HG02938 (cell line): ENCODE measurements around the gene ADD1.

Source experiments
- ATAC-seq: cut with Tn5 transposase; IDR thresholded peaks from one replicate; pipeline ENCODE4 v1.9.1; 2021; ENCODE audit warnings: mild to moderate bottlenecking, moderate library complexity; ENCODE audit not compliant: unreplicated experiment

Gene ADD1

DNA sequence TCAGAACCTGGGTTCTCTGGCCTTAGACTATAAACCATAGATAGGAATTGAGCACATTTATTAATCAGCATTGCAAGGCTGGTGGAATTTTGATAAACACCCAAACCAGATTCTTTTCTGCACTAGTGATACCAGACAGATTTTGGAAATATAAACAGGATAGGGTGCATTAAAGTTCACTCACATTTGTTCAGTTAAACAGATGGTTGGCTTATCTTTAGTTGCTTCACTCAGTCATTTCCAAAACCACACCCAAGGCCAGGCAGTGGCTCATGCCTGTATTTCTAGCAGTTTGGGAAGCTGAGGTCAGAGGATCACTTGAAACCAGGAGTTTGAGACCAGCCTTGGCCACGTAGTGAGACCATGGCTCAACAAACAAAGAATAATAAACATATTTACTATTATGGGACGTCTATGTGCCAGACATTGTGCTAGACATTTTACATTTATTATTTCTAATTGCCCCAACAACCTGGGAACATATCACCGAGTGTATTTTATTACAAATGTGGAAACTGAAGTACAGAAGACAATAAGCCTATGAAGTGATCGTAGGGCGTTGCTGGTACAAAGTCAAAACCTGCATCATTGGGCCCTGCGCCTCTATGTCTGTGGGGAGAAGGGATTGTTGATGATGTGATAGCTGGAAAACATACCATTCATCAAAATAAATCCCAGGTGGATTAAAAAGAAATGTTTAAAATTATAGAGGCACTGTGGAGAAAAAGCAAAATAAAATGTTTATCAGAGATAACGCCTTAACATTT is 15.0 kb downstream of the ADD1 start:
- no peak for ATAC-seq

DNA sequence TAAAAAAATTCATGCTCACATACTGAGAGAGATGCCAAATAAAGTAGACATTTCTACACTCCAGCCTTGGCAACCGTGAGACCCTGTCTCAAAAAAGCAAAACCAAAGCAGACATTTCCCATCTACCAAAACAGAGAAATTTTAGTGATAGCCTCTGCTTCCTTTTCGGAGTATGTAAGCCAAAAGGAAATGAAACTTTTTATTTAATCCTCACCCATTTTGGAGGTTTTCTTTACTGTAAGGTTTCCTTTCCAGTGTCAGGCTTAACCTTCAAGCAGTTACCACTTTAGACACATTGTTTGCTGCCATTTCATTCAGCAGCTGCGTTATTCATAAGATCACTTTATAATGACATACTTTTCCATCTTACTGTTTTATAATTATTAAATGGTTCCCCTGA is 15.9 kb downstream of the ADD1 start:
- ATAC-seq: no peak

DNA sequence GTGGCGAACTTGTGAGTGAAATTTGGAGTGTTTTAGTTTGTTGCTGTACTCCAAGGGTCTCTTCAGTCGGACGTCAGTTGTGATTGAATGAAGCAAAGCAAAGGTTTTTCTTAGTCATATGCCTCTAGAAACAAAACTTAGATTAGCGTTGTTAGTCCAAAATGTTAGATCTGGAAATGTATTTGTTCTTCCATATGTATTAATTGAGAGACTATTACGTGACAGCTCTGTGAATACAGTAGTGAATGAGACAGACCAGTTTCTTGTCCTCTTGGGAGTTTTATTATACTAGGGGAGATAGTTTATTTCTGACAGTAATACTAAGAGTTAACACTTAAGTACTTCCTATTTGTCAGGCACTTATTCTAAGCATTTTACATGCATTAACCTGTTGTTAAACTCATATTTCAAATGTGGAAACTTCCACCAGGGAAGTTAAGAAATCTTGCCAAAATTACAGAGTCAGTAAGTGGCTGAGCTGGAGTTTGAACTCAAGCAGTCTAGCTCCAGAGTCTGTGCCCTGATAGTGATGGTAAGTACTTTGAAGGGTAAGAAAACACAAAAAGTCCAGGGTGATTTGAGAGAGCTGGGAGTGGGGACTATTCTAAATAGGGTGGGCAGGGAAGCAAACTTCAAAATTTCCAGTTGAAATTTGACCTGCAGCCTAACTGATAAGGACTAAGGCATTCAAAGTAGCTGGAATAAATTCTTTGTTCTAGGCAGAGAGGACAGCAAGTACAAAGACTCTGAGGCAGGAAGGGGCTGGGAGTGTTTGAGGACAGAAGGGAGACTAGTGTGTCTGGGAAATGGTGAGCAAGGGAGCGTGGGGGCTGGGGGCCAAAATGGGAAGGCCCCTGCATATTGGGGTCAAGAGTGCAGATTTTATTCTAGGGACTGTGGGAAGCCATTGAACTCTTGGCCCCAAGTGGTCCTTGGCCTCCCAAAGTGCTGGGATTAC is 17.0 kb downstream of the ADD1 start:
- no peak for ATAC-seq

DNA sequence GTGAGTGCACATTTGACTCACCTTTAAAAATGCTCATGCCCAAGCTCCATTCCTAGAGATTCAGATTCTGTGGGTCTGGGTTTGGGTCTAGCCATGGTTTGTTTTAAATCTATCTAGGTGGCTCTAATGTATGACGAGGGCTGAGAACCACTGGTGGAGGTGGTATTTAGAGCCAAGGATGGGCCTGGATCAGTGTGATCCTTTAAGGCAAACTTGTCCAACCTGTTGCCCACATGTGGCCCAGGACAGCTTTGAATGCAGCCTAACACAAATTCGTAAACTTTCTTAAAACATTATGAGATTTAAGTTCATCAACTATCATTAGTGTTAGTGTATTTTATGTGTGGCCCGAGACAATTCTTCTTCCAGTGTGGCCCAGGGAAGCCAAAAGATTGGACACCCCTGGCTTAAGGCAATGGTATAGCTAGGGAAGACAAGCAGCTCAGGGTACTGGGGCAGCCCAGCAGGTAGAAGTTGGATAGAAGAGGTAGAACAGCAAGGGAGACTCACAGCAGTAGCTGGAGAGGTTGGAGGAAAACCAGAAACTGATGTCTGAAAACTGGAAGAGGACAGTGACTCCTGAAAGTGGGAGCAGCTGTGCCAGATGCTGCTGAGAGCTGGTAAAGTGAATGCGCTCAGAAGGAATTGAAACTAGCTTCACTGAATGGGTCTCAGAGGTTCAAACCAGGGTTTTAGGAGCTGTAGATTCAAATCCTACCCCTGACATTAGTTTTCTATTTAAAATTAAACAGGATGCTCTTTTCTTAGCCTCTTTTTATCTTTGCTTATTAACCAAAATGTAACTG is 18.2 kb downstream of the ADD1 start:
- no peak for ATAC-seq

DNA sequence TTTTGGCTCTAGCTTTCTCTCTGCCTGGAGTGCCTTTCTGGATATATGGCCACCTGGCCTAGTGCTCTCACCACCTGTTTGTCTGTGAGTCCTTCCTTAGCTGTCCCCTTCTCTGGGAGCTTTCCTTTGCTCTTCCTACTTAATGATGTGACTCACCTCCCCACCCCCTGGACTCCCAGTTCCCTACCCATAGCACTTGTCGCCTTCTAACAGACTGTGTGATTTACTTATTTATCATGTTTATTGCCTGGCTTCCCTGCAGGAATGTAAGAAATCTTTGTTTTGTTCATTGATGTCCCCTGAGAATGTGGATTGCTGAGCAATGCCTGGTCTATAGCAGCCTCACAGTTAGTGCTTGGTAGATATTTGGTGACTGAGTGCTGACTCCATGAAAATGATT is 18.9 kb downstream of the ADD1 start:
- ATAC-seq: no peak

DNA sequence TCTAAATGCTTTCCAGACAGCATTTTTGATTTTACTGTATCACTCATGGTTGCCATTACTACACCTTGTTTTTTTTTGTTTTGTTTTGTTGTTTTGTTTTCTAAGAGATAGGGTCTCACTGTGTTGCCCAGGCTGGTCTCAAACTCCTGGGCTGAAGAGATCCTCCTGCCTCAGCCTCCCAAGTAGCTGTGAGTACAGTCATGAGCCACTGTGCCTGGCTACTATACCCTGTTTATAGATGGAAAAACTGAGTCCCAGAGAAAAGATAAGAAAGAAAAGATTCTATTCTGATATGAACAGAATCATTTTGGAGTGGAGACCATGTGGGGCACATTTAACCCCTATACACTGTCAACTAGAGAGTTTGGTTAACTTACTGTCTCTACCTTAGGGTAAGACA is 20.0 kb downstream of the ADD1 start:
- ATAC-seq: no peak

DNA sequence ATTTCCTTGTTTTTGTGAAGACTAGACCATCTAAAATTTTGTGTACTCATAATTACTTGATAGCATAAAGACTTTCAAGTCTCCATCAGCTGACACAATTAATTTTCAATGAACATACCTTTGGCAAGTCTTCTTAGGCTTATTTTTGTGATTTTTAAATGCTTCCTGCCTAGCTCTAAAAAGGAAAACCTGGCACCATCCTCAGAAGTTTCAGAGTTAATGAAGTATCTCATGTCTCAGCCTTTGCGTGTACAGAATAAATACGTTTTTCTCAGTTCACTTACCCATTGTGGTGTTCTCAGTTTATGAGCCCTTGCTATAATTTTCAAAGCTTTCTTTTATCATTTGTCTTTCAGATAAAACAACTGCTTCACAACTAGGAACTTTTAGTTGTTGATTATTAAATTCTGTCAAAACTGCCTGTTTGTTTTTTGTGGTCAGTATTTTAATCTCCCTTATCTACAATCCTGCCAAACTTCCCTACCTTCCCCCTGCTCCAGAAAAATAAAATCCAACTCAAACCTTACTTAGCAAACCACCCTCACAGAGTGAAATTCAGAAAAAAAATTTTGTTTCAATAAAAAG is 21.6 kb downstream of the ADD1 start:
- ATAC-seq: no peak

DNA sequence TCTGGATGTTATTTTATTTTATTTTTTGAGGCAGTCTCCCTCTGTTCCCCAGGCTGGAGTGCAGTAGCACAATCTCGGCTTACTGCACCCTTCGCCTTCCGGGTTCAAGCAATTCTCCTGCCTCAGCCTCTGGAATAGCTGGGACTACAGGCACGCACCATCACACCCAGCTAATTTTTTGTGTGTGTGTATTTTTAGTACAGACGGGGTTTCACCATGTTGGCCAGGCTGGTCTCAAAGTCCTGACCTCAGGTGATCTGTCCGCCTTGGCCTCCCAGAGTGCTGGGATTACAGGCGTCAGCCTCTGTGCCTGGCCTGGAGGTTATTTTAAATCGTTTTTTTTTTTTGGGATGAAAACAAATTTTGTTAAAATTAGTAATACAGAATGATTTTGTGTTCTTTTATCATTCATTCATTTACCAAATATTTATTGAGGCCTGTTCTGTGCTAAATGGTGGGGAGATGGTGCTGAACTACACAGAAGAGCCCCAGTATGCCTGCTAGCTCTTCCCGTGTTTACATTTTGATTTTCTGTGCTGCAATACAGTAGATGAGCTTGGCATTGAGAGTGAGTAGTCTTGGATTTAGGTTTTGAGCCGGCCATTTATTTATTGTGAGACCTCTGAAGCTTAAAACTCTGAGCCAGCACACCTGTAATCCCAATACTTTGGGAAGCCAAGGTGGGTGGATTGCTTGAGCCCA is 22.7 kb downstream of the ADD1 start:
- ATAC-seq: no peak

DNA sequence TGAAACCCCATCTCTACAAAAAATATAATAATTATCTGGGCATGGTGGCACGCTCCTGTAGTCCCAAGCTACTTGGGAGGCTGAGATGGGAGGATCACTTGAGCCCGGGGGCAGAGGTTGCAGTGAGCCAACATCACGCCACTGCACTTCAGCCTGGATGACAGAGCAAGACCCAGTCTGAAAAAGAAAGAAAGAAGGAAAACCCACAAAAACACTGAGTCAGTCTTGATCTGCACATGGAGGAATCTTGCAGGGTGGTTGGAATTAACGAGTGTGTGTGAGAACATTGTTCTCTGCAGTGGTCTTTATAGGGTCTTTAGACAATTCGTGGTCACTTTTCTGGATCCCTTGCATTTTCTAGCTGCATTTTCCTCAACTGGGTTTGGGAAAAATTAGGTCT is 23.2 kb downstream of the ADD1 start:
- ATAC-seq: no peak

DNA sequence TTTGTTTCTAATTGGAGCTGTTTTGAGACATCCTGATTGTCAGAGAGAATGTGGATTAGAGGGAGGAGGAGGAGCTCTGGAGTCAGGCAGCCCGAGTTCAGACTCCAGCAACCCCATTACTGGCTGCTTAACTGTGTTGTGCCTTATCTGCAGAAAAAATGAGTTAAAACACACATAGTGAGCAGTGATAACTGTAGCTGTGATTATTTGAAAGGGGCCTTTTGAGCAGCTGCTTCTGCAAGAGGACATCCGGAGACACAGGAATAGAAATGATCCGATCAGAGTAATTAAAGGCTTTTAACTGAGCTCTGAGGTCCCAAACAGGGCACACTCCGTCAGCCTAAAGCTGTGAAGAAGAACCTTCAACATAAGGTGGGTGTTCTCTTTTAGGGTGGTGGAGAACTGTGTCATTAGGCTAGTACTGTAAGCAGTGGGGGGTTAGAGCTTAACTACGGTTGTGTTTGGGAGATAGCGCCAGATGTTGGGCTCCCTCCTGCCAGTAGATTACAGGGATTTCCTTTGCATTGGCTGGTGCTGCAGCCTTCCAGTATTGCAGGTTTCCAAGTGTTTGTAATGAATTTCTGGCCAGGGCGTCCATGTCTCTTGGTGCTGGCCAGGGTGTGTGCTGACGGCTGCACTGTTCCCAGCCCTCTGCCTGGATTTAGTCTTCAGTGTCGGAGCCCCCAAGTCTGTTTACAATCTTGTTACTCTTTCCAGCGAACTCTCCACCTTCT is 24.3 kb downstream of the ADD1 start:
- ATAC-seq: no peak

DNA sequence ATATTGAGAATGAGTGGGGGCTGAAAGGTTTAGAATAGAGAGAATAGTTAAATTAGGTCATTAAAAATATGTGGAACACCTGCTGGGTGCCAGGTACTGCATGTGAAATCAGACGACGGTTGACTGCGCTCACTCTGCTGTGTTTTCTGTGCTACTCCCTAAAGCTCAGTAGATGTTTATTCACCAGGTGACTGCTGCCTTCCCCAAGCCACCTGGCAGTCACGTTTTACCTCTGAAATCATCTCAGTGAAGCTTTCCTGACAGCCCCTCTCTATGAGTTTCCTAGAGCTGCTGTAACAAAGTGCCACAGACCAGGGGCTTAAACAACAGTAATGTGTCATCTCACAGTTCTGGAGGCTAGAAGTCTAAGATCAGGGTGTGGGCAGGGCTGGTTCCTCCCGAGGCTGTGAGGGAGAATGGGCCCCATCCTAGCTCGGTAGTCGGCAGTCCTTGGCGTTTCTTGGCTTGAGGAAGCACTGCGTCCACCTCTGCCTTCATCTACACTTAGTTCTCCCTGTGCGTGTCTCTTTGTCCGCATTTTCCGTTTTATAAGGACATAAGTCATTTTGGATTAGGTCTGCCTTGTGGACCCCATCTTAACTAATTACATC is 25.3 kb downstream of the ADD1 start:
- ATAC-seq: no peak

DNA sequence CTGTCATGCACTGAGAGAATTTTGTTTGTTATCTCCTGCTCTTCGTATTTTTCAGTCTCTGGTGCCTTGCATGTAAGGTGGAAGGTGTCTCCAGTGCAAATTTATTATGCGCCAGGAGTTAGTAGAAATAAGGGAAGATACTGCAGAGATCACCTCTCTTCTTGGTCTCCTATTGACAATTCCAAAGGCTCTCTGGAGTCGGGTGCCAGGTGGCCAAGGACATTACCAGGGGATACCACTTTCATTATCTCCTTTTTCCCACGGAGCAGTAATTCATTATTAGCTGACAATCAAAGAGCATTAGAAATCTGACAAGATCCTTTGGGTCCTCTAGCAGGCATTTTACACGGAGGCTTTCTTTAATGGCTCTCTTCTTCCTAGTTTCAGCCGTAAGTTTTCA is 26.0 kb downstream of the ADD1 start:
- no peak for ATAC-seq

DNA sequence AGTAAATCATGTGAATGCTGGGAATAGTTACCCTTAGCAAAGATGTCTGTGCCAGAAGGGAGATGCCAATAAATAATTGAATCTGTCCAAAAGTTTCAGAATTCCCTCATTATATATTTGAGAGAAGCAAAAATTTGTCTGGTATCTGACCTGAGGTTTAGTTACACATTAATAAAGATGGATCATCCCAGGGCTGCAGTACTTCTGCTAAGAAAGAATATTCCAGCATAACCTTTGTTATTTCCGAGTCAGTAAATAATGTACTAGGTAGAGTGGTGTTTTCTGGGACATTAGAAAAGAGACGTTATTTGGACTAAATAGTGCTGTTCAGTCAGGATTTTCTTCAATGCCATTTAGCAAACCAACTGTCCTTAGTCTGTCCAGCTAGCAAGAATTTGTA is 26.4 kb downstream of the ADD1 start:
- ATAC-seq: no peak

DNA sequence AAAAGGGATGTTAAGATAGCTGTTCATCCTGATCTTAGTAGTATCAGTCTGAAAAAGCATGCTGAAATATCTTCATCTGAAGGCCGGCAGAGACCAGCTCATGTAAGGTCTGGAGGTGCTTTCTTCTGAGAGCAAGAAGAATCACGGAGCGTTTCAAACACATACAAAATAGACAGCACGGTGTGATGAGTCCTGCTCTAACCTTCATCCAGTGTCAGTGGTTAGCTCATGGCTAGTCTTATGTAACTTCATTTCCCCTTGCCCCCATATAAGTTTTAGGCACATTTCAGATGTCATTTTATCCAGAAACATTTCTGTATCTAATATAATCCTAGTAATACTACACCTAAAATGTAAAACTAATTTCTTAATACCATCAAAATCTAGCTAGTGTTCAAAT is 27.8 kb downstream of the ADD1 start:
- no peak for ATAC-seq

DNA sequence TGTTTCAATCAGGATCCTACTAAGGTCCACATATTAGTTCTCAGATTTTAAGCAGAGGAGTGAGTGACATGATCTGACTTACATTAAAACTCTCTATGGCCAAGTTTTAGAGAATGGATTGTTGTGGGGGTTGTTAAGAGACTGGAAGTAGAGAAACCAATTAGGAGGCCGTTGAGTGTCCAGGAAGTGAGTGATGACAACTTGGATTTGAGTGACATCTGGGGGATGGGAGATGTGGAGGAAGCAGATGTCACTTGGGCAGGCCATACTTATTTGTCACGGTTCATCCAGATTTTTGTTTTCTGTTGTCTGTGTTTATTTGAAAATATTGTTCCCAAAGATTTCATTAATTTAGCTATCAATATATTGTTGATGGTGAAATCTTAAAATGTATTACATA is 28.3 kb downstream of the ADD1 start:
- ATAC-seq: no peak

DNA sequence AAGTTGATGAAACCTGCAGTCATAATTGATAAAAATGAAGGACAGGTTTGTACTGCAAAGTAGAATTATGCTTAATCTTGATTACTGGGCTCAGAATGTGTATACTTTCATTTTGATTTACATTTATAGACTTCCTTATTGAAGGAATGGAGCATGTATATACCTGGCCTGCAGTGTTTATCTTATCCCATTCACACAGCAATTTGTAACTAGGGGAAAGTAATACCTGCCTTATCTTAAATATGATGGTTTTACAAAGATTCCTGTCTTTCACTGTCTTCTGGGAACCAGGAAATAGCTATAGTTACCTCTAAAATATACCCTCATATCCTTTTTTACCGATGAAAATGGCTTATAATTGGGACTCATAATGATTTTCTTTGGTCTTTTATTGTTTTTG is 29.7 kb downstream of the ADD1 start:
- no peak for ATAC-seq

DNA sequence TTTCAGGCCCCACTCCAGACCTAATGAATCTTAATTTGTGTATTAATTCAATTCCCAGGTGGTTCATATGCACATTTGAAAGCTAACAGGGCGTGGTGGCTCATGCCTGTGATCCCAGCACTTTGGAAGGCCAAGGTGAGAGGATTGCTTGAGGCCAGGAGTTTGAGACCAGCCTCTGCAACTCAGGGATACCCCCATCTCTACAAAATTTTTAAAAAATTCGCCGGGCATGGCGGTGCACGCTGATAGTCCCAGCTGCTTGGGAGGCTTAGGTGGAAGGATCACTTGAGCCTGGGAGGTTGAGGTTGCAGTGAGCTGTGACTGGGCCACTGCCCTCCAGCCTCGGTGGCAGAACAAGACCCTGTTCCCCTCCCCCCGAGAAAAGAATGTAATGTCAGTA is 31.2 kb downstream of the ADD1 start:
- no peak for ATAC-seq

DNA sequence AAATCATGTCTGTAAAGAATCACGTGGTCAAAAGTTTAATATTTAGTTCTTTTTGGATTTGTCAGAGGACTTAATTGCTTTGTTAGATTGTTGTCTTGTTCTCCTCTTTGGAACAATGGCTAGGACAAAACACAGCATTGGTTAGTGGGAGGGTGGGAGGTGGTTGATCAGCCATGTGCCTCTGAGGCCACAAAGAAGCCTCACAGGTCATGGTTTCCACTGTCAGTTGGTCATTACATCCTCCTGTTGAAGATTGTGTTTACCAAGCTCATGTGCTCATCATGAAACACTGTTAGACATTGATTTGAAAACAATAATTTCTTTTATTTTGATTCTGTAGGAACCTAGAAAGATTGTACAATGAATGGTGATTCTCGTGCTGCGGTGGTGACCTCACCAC is 31.9 kb downstream of the ADD1 start:
- no peak for ATAC-seq

DNA sequence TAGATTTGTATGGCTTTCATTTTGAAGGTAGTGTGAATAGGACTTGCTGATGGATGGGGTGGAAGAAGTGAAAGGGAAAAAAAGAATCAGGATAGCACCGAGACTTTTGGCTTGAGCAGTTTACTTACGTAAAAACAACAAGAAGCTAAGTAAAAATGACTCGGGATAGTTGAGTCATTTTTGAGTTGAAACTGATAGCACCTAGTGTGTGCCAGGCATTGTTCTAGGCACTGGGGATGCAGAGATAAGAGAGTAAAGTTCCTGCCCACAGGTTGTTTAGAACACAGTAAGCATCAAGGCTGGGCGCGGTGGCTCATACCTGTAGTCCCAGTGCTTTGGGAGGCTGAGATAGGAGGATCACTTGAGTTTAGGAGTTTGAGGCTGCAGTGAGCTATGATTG is 34.7 kb downstream of the ADD1 start:
- ATAC-seq: no peak
